Glomerular endothelial cell (primary cell): ENCODE measurements around the gene C2CD4C. TPM values are rescaled to one million over a fixed set of nuclear protein-coding genes. Genes with fewer than 3 reads are reported as not detected.
"Not testable (repeated sequence)": the region's sequence is repeated elsewhere in the genome, so short reads cannot be mapped to it uniquely, and the experiment has no call there.

ENCODE experiments used
- DNase-seq: peaks from one replicate; pipeline ENCODE4 v3.0.0-alpha.2; 2011; ENCODE audit warnings: low read depth, low spot score; ENCODE audit errors: extremely low read depth
- total RNA-seq: library from RNA; depleted of rRNA; stranded (reverse); fragments of >200 nt; gene quantifications from 2 replicates; pipeline ENCODE4 v1.2.3, GENCODE V29; 2015

Gene C2CD4C
- total RNA-seq, 1 donor from 2014 or later, result 0.47 TPM

GRCh38 chr19:402786-403185 lies 6.2 kb downstream of the C2CD4C start:
- DNase-seq, result no peak

GRCh38 chr19:401866-402511 lies 7.0 kb downstream of the C2CD4C start:
- DNase-seq, result no peak

GRCh38 chr19:400976-401865 lies 7.7 kb downstream of the C2CD4C start:
- DNase-seq, result no peak

- no peak for DNase-seq
Observed at GRCh38 chr19:399370-399769, 9.6 kb downstream of the C2CD4C start.

- DNase-seq, result no peak
Observed at GRCh38 chr19:398719-399118, 10.2 kb downstream of the C2CD4C start.

GRCh38 chr19:397941-398706 lies 10.8 kb downstream of the C2CD4C start:
- no peak for DNase-seq

- DNase-seq, result no peak
Observed at GRCh38 chr19:397321-397720, 11.6 kb downstream of the C2CD4C start.

GRCh38 chr19:395467-395866 lies 13.5 kb downstream of the C2CD4C start:
- DNase-seq, result no peak

- DNase-seq, result not testable (repeated sequence)
Observed at GRCh38 chr19:394857-395256, 14.1 kb downstream of the C2CD4C start.

GRCh38 chr19:393560-393959 lies 15.4 kb downstream of the C2CD4C start:
- not testable (repeated sequence) for DNase-seq

- DNase-seq, result no peak
Observed at GRCh38 chr19:392375-392970, 16.5 kb downstream of the C2CD4C start.

GRCh38 chr19:391726-392374 lies 17.1 kb downstream of the C2CD4C start:
- no peak for DNase-seq

GRCh38 chr19:391207-391557 lies 17.8 kb downstream of the C2CD4C start:
- DNase-seq, result no peak

- no peak for DNase-seq
Observed at GRCh38 chr19:390386-391206, 18.4 kb downstream of the C2CD4C start.

GRCh38 chr19:389935-390289 lies 19.0 kb downstream of the C2CD4C start:
- no peak for DNase-seq

- no peak for DNase-seq
Observed at GRCh38 chr19:389255-389934, 19.6 kb downstream of the C2CD4C start.

- no peak for DNase-seq
Observed at GRCh38 chr19:388691-389090, 20.3 kb downstream of the C2CD4C start.

- no peak for DNase-seq
Observed at GRCh38 chr19:387777-388176, 21.2 kb downstream of the C2CD4C start.

- DNase-seq, result not testable (repeated sequence)
Observed at GRCh38 chr19:386632-387301, 22.2 kb downstream of the C2CD4C start.
